IMR-90 (cell line): ENCODE measurements around the gene SOX6.

Experiments
- BHLHE40 ChIP-seq: fragments of 150-350 bp; IDR thresholded peaks from 2 replicates; pipeline ENCODE4 v1.6.1; 2016; ENCODE audit warnings: mild to moderate bottlenecking, low read depth, low read length
- CEBPB ChIP-seq: IDR thresholded peaks from 2 replicates; pipeline ENCODE4 v1.6.1; 2012; ENCODE audit warnings: low read depth, low read length, improper control_type of control experiment
- CHD1 ChIP-seq: IDR thresholded peaks from 2 replicates; pipeline ENCODE4 v1.6.1; 2012; ENCODE audit warnings: low read depth, low read length, improper control_type of control experiment
- CTCF ChIP-seq: conservative IDR thresholded peaks from 2 replicates; pipeline ENCODE4 v1.5.1; 2012; ENCODE audit warnings: mild to moderate bottlenecking, low read depth, low read length, improper control_type of control experiment
- ELK1 ChIP-seq: fragments of 150-350 bp; IDR thresholded peaks from 2 replicates; pipeline ENCODE4 v1.6.1; 2016; ENCODE audit warnings: low read depth, mild to moderate bottlenecking, low read length, moderate library complexity, borderline replicate concordance
- MAFK ChIP-seq: IDR thresholded peaks from 2 replicates; pipeline ENCODE4 v1.6.1; 2012; ENCODE audit warnings: low read depth, low read length, improper control_type of control experiment
- MAZ ChIP-seq: IDR thresholded peaks from 2 replicates; pipeline ENCODE4 v1.6.1; 2012; ENCODE audit warnings: low read depth, mild to moderate bottlenecking, low read length, improper control_type of control experiment, moderate library complexity, borderline replicate concordance
- NFE2L2 ChIP-seq: fragments of 150-350 bp; IDR thresholded peaks from 2 replicates; pipeline ENCODE4 v1.6.1; 2016; ENCODE audit warnings: low read depth, mild to moderate bottlenecking, low read length
- POLR2A ChIP-seq: IDR thresholded peaks from 2 replicates; pipeline ENCODE4 v1.6.1; 2012; ENCODE audit warnings: mild to moderate bottlenecking, low read depth, low read length
- RAD21 ChIP-seq: IDR thresholded peaks from 2 replicates; pipeline ENCODE4 v1.6.1; 2012; ENCODE audit warnings: low read length, improper control_type of control experiment
- RCOR1 ChIP-seq: IDR thresholded peaks from 2 replicates; pipeline ENCODE4 v1.6.1; 2012; ENCODE audit warnings: mild to moderate bottlenecking, low read length, improper control_type of control experiment; ENCODE audit not compliant: insufficient replicate concordance
- RFX5 ChIP-seq: IDR thresholded peaks from 2 replicates; pipeline ENCODE4 v1.8.0; 2012; ENCODE audit warnings: low read depth, mild to moderate bottlenecking, low read length, moderate library complexity
- SMC3 ChIP-seq: fragments of 150-350 bp; IDR thresholded peaks from 2 replicates; pipeline ENCODE4 v1.6.1; 2016; ENCODE audit warnings: low read depth, mild to moderate bottlenecking, antibody characterized with exemption, low read length, moderate library complexity
- USF2 ChIP-seq: fragments of 150-350 bp; IDR thresholded peaks from 2 replicates; pipeline ENCODE4 v1.6.1; 2017; ENCODE audit warnings: mild to moderate bottlenecking, antibody characterized with exemption, low read length, low read depth

GRCh38 chr11:15920856-15921629 is 435.3 kb downstream of the SOX6 start:
- TF ChIP-seq CTCF, result no peak
- TF ChIP-seq BHLHE40, result no peak
- TF ChIP-seq MAZ, result no peak
- no peak for TF ChIP-seq POLR2A
- TF ChIP-seq USF2, result no peak
- no peak for TF ChIP-seq MAFK
- TF ChIP-seq RAD21, result no peak
- no peak for TF ChIP-seq CHD1
- TF ChIP-seq RFX5, result no peak
- TF ChIP-seq RCOR1, result no peak
- no peak for TF ChIP-seq ELK1
- no peak for TF ChIP-seq SMC3
- no peak for TF ChIP-seq NFE2L2
- no peak for TF ChIP-seq CEBPB
